ENCODE measurements around the gene OTOP1. TPM values are rescaled to one million over a fixed set of nuclear protein-coding genes. Genes with fewer than 3 reads are reported as not detected.

Gene OTOP1
- total and polyA plus RNA-seq, 2 experiments from 2014 or later, result not detected

GRCh38 chr4:4227510-4228355, 1.0 kb upstream of the OTOP1 start:
- peaks cover 62% of the 10 kb centered on the region for H3K27me3 Mint-ChIP-seq (ENCODE audit: insufficient read depth, low read depth, poor library complexity)
- H3K4me3 Mint-ChIP-seq, result peak overlapping the region; percentile 68
- ATAC-seq (no peak; the same call in 2 of the 3 replicates), DNase-seq (ENCODE audit: low spot score) (peak; percentile 35)
- H2AFZ ChIP-seq, result no peak overlapping the region
- H4K20me1 ChIP-seq (replicated peaks; ENCODE audit: insufficient read depth), result no peaks in the 10 kb centered on the region
- H3K27ac ChIP-seq (ENCODE audit: low read depth), result no peak overlapping the region
- peaks cover 10% of the 10 kb centered on the region for H3K4me1 Mint-ChIP-seq
- no peak overlapping the region for H3K27ac Mint-ChIP-seq
- H3F3A ChIP-seq (replicated peaks; ENCODE audit: low read depth), result no peaks in the 10 kb centered on the region
- peak overlapping the region; percentile 49 for H3K4me3 ChIP-seq
- H3K36me3 ChIP-seq (ENCODE audit: insufficient read depth), result no peaks in the 10 kb centered on the region
- H3K9me3 Mint-ChIP-seq, result peaks cover 7% of the 10 kb centered on the region
- H3K9me2 ChIP-seq (ENCODE audit: insufficient read depth), result no peaks in the 10 kb centered on the region
- H3K79me2 ChIP-seq (replicated peaks; ENCODE audit: insufficient read depth), result no peaks in the 10 kb centered on the region
- peaks cover 3% of the 10 kb centered on the region; the same call in 2 of the 3 replicates for H3K36me3 Mint-ChIP-seq (ENCODE audit: low read depth)
- peak; percentile 60 for TF ChIP-seq EZH2 (IDR thresholded peaks at IDR 0.05; ENCODE audit: low read depth, unreplicated experiment)
- no peak for TF ChIP-seq CTCF (conservative IDR thresholded peaks at IDR 0.05; ENCODE audit: low read depth in 2 of 2)
- peaks cover 81% of the 10 kb centered on the region for H3K27me3 ChIP-seq (ENCODE audit: insufficient read depth)
- H3K4me1 ChIP-seq (ENCODE audit: insufficient read depth), result 0 out of 2 replicates have a peak, but pooled peaks cover 7% of the 10 kb centered on the region
- H3K4me2 ChIP-seq, result peak overlapping the region; percentile 78

- Mint-ChIP-seq H3K27me3 (ENCODE audit: insufficient read depth, low read depth, poor library complexity) (peaks cover 62% of the 10 kb centered on the region), H3K27ac (no peak overlapping the region), H3K4me3 (peak overlapping the region; percentile 66), H3K9me3 (peaks cover 6% of the 10 kb centered on the region; the same call in 2 of the 3 replicates), H3K36me3 (ENCODE audit: low read depth) (peaks cover 2% of the 10 kb centered on the region; the same call in 1 of the 3 replicates), H3K4me1 (peaks cover 10% of the 10 kb centered on the region)
- Histone ChIP-seq H3K79me2 (replicated peaks; ENCODE audit: insufficient read depth) (no peaks in the 10 kb centered on the region), H3K4me3 (peak overlapping the region; percentile 49), H3K9me2 (ENCODE audit: insufficient read depth) (no peaks in the 10 kb centered on the region), H3K27ac (ENCODE audit: low read depth) (no peak overlapping the region), H4K20me1 (replicated peaks; ENCODE audit: insufficient read depth) (no peaks in the 10 kb centered on the region), H2AFZ (0 out of 2 replicates have a peak overlapping the region, but pooled peaks have one; percentile 23), H3K4me1 (ENCODE audit: insufficient read depth) (0 out of 2 replicates have a peak, but pooled peaks cover 7% of the 10 kb centered on the region), H3K27me3 (ENCODE audit: insufficient read depth) (peaks cover 81% of the 10 kb centered on the region), H3F3A (replicated peaks; ENCODE audit: low read depth) (no peaks in the 10 kb centered on the region), H3K4me2 (peak overlapping the region; percentile 78), H3K36me3 (ENCODE audit: insufficient read depth) (no peaks in the 10 kb centered on the region)
- ATAC-seq, result no peak; the same call in 2 of the 3 replicates
- peak; percentile 39 for DNase-seq (ENCODE audit: low spot score)
- TF ChIP-seq EZH2 (IDR thresholded peaks at IDR 0.05; ENCODE audit: low read depth, unreplicated experiment) (peak; percentile 21), JUNB (IDR thresholded peaks at IDR 0.05; ENCODE audit: unreplicated experiment) (no peak), POLR2AphosphoS5 (IDR thresholded peaks at IDR 0.05; ENCODE audit: low read depth) (no peak), REST (IDR thresholded peaks at IDR 0.05; ENCODE audit: unreplicated experiment) (no peak)
Measured at GRCh38 chr4:4225915-4226605, 669 bp downstream of the OTOP1 start.
